AG04449 (cell line): ENCODE results near the gene LSP1.
"Not testable (repeated sequence)": the region's sequence is repeated elsewhere in the genome, so short reads cannot be mapped to it uniquely, and the experiment has no call there.

Source experiments
- CTCF ChIA-PET: fragments of 350-600 bp; formaldehyde crosslinking; extraction: SDS; loops from one replicate; lab custom pipeline; 2021; ENCODE audit warnings: antibody characterized with exemption; lab: Yijun Ruan, JAX
- POLR2A ChIA-PET: fragments of 400-600, 350-600 bp; formaldehyde crosslinking; extraction: SDS; loops from one replicate; lab custom pipeline; 2020; ENCODE audit warnings: antibody characterized with exemption, inconsistent platforms; lab: Yijun Ruan, JAX
- DNase-seq: peaks from one replicate; pipeline ENCODE4 v3.0.0-alpha.2; 2010; ENCODE audit warnings: low read depth, low spot score
- H3K4me3 ChIP-seq: 2 replicates; pipeline ENCODE4 v1.5.1; 2011; ENCODE audit warnings: low read depth, mild to moderate bottlenecking, control low read depth, low read length
- CTCF ChIP-seq: IDR thresholded peaks from one replicate; pipeline ENCODE4 v1.5.1; 2011; ENCODE audit warnings: mild to moderate bottlenecking, moderate library complexity, low read length, control low read depth, inconsistent platforms; ENCODE audit not compliant: insufficient read depth; ENCODE audit errors: missing control alignments

The LSP1 gene

GRCh38 chr11:1812274-1812673 lies 40.6 kb upstream of the LSP1 start:
- no peak overlapping the region for H3K4me3 ChIP-seq
- ChIA-PET POLR2A (interaction anchor here (0.5 kb wide), 1 partner anchor 59 kb away, joined by 3 read pairs; no protein-coding TSS in a partner anchor), CTCF (no interaction called here)
- no peak for TF ChIP-seq CTCF
- no peak for DNase-seq

GRCh38 chr11:1812801-1813200 lies 40.1 kb upstream of the LSP1 start:
- CTCF ChIA-PET, result interaction anchor here (1.0 kb wide), 1 partner anchor 20 kb away, joined by 3 read pairs; no protein-coding TSS in a partner anchor
- no peak for TF ChIP-seq CTCF
- no peak for DNase-seq
- POLR2A ChIA-PET, result interaction anchor here (0.5 kb wide), 1 partner anchor 60 kb away, joined by 3 read pairs; no protein-coding TSS in a partner anchor
- H3K4me3 ChIP-seq, result no peak overlapping the region

GRCh38 chr11:1813356-1813755 lies 39.5 kb upstream of the LSP1 start:
- CTCF ChIA-PET, result interaction anchor here (0.9 to 1.0 kb wide), 2 partner anchors 20 to 119 kb away, joined by 3 to 4 read pairs; no protein-coding TSS in a partner anchor
- POLR2A ChIA-PET, DNase-seq, H3K4me3 ChIP-seq: not testable (repeated sequence)

- no peak for TF ChIP-seq CTCF
- POLR2A ChIA-PET, result no interaction called here
- CTCF ChIA-PET, result interaction anchor here (3.6 to 4.0 kb wide), 2 partner anchors 18 to 121 kb away, joined by 18 to 19 read pairs; no protein-coding TSS in a partner anchor
- DNase-seq, result no peak
- H3K4me3 ChIP-seq, result no peak overlapping the region
These were observed 38.2 kb upstream of the LSP1 start for GRCh38 chr11:1814691-1815090.

GRCh38 chr11:1815311-1815710 lies 37.6 kb upstream of the LSP1 start:
- POLR2A ChIA-PET, result no interaction called here
- H3K4me3 ChIP-seq, result no peak overlapping the region
- no peak for TF ChIP-seq CTCF
- DNase-seq, result no peak
- CTCF ChIA-PET, result interaction anchor here (0.6 to 4.0 kb wide), 3 partner anchors 18 to 169 kb away, joined by 4 to 19 read pairs (median 18); no protein-coding TSS in a partner anchor

GRCh38 chr11:1815751-1816150 lies 37.1 kb upstream of the LSP1 start:
- no peak for DNase-seq
- TF ChIP-seq CTCF, result no peak
- ChIA-PET POLR2A (no interaction called here), CTCF (interaction anchor here (0.6 to 4.0 kb wide), 3 partner anchors 17 to 169 kb away, joined by 4 to 19 read pairs (median 18); no protein-coding TSS in a partner anchor)
- H3K4me3 ChIP-seq, result no peak overlapping the region

- no peak for TF ChIP-seq CTCF
- POLR2A ChIA-PET, result no interaction called here
- CTCF ChIA-PET, result interaction anchor here (0.9 to 4.0 kb wide), 4 partner anchors 9 to 123 kb away, joined by 3 to 19 read pairs (median 10); no protein-coding TSS in a partner anchor
- H3K4me3 ChIP-seq, result no peak overlapping the region
- DNase-seq, result no peak
These were observed 35.9 kb upstream of the LSP1 start for GRCh38 chr11:1817000-1817399.
